ENCODE data around the gene SEMA6A. TPM values are rescaled to one million over a fixed set of nuclear protein-coding genes. Genes with fewer than 3 reads are reported as not detected.

SEMA6A gene
- total RNA-seq, 1 experiment from 2014 or later, result 0.34 TPM

DNA sequence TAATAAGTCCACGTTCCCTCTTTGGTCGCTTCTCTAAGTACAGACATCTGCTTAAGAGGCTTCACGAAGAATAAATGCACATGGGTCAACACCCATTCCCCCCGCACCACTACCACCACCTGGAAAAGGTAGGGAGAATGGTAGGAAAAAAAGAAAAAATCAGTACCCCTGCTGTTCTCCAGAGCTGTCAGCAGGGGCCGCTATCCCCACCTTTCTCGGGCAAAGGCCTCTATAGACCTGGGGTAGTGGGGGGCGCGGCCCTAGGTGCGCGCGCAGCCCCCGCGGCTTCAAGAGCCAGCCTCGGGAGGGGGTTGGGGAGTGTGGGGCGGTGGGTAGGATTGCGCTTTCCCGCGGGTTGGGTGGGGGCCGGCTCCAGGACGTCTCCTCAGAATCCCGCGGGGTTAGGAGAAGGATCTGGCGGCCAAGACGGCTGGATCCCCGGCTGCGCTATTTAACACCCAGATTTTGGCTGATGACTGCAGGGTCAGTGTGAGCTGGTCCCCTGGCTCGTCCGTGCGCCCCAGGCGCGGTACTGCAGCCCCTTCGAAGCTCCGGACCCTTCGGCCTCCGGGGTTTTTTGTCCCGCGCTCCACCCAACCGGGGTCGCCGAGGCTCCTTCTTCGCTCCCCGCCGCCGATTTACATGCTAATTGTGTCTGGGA is 1.6 kb upstream of the SEMA6A start:
- DNase-seq (ENCODE audit: low read depth), result peak; percentile 87

DNA sequence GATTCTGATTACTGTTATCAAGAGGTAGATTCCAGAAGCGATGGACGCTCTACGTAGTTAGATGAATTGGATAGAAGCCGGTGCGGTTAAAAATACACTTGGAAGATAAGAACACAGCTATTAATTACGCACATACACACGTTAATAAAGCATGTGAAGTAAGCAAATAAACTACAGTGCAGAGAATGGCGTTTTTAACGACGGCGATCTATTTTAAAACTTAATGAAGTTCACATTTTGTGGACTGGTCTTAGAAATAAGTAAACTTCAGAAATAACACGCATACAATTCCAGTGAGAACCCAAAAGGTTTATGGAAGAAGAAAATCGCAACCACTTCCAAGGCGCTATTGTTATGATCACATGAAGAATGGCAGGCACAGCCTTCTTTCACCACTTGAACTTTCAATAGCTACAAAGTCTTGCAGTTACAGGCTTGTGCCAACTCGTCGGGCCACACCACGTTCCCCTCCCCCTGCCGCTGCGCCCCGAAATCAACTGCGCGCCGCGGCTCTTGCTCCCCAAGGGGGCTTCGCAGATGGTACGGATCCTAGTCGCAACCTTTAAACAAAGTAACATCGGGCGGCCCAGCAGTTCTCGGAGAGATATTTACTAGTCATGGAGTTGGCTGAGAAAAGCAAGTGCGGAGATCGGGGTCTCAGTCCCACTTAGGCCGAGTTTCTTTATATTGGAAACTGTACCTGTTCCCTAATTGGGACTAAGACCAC is 866 bp upstream of the SEMA6A start:
- DNase-seq (ENCODE audit: low read depth), result peak; percentile 28

DNA sequence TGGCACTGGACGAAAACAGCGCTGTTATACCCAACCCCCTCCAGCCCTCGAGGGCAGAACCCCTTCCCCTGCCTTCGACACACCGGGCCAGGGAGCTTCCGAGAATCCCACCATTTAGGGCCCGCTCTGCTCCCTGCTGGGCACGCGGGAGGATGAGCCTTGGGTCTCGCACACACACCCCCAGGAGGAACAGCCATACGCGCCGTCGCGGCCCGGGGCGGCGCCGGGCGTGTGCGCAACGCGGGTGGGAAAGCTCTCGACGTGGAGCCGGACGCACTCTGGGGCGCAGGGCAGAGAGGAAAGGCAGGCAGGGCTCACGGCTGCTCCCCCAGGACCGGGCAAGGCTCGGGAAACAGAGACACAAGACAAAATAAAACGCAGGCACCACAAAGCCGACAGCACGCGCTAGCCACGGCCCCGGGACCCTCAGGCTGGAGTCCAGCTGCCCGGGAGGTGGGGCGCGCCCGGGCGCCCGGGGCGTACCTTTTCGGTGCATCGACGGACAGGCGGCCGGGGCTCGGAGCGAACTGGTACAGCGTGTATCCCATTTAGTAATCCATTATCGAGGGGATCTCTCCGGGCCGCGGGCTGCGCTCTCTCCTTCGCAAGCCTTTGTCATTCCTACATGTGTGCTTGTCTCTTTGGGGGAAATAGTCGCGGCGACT is 789 bp downstream of the SEMA6A start:
- DNase-seq (ENCODE audit: low read depth), result peak; percentile 34

DNA sequence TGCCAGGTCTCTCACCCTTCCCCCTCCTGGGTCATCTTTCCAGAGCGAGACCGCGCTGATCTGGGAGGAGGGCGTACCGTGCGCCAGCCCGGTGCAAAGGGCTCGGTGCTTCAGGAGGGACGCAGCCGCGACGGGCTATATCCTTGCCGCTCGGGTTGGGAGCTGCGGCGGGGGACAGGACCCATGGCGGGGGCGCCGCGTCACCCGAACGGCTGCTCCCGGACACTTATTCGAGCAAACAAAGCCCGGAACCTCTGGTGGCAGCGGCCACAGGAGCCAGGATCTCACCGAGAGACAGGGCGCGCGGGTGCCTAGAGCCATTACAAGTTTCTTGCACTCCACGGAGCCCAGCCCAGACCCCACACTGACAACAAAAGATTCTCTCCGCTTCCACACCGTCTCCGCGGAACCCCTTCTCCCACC is 1.3 kb downstream of the SEMA6A start:
- DNase-seq (ENCODE audit: low read depth), result peak; percentile 28

DNA sequence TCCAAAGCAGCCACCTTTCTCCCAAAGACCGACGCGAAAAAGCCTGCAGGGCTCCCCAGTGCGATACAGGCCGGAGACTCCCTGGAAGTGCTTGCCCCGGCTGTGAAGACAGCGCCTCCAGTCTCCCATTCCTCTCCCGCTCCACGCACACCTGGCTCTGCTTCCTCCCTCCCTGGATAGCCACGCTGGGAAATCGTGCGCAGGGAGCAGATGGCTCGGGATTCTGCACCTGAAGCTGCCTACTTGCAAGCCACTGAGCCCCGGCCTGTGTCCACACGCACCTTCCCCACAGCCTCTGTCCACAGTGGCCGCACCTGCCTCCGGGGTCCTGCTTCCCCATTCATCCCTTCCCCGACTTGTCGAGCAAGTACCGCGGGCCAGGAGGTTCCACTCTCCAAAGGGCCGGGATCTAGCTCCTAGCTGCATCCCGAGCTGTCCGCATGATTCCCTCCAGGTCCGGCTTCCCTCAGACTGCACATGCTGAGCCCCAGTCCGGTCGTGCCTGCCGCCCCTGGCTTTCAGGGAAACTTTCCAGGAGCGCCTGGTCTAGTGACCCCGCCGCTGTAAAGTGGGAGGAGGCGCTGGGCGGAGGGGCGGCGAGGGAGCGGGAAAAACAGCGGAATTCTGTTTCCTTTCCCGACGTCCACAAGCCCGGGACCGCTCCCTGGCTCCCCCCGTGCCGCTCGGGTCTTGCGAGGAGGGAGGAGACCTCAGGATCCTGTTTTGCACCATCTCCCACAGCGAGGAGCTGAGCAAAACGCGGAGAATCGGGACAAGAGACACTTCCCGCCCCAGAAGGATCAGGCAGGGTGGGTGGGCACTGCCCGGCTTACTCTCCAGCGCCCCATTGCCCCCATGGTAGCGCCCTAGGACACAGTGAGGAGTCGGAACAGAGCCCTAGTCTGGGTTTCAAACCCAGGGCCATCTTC is 2.0 kb downstream of the SEMA6A start:
- DNase-seq (ENCODE audit: low read depth), result peak; percentile 38

DNA sequence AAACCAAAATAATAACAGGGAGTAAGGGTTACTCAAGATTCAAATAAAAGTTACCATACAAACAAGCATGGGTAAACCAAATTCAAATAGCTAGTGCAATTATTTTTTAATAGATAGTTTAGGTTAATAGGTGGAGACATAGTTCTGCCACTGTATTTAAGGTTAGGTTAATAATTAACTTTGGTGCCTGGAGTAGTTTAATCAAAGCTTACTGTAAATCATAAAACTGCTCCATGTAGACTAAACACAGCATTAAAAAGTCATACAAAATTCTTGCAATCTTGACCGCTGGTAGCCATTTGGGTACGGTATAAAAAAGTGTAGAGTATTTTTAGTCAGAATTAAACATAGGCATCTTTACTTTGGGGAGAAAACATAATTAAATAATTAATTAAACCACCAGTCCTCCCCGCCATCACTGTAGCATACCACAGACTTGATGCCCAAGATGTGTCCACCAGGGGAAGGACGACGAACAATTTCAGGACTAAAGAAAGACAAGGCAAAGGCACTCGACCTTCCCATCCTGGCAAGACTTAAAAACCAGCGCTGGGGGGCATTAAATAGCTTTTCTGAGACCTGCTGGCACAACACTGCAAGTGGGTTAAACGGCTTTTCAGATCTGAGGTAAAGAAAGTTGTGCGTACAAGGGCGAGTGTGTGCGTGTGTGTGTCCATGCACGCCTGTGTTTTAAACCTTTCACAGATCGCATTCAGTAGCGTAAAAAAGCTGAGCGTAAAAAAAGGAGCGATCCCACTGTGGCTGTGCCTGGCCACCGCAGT is 2.9 kb downstream of the SEMA6A start:
- DNase-seq (ENCODE audit: low read depth), result no peak

DNA sequence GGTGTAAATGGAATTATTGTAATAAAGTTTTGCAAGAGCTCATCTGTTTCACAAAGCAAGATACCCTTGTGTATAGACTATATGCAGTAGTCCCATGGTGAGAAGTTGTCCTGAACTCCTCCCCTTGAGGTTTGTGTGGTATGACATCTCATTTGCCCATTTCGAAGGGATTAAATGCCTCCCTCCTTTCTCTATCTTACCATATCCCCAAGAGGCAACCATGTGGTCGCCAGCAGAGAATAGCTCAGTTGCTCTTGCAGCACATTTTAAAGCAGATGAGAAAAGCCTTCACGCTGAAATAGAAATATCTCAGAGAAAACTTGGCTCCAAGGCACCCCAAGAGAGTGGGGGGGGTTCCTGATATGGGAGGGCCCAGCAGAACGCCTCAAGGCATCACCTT is 4.6 kb downstream of the SEMA6A start:
- no peak for DNase-seq (ENCODE audit: low read depth)

DNA sequence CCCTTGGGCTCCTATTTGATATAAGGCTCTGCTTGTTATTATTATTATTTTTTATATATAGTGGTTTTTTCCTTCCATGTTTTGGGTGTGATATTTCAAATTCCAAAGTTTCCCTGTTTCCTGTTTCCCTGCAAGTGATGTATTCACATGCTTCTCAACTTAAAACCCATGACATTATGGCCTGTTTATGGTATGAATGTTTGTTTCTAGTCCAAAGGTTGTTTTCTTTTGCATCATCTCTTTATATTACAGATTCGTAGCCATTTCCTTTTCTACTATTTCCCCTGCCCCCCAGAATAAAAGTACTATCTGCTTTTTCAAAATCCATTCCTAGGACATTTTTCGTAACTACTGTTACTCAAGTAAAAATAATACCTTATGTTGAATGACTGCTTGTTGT is 7.5 kb downstream of the SEMA6A start:
- no peak for DNase-seq (ENCODE audit: low read depth)

DNA sequence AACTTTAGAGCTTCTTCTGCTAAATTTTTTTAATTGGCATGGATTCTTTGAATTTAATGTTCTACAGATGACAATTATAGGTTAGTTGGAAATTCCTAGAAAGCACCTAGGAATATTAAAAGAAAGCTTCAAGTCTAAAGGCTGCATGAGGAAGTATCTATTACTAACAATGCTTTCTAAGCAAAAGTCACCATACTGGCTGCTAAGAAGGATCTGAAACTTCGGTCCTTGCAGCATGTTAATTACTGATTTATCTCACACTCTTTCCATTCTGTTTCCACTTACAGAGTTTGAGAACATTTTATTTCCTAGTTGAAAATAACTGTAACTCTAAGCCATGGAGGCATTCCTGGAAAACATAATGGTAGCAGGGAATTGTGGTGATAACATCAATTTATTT is 8.4 kb downstream of the SEMA6A start:
- DNase-seq (ENCODE audit: low read depth), result no peak

DNA sequence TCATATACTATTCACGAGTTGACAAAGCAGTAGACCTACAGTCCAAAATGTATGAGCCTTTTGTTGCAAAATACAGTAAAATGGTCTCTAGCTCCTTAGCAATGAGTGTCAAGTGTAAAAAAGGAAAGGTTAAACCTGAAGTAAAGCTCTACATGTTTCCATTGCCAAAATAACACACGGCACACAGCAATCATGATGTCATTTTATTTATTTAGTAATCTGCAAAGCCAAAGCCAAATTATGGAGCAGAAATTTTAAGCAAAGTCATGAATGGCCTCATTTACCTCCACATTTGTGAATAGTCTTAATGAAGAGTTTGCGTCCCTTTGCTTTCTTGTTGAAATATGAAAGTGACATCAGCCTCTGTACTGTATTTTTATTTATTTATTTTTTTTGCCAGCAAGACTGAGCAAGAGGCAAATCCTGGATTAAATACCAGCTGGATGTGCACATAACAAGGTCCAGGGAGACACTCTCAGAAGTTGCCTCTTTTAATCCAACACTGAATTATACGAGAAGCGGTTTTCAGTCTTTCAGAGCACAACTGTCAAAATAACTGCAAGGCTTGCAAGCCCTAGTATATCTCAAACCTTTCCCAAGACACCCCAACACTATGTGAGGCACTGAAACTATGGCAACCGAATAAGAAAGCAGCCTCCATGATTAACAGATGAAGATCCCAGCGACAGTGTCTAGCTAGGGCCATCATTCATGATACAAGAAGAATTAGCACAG is 9.7 kb downstream of the SEMA6A start:
- no peak for DNase-seq (ENCODE audit: low read depth)

DNA sequence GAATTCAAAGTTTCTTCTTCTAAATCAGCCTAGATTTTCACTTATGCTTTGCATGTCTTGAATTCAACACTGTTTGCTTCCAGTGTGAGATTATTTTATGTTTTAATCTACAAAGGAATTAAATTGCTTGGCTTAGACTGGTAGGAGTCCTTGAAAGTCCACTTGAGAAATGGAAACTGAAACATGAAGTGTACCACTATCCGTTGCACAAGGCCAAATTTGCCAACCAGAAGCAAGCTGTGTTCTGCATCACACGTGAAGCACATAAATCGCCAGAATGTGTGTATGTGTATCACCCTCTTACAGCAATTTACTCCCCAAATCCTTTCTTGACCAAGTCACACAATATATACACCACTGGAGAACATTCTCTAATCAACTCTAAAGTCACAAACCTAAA is 10.3 kb downstream of the SEMA6A start:
- no peak for DNase-seq (ENCODE audit: low read depth)

DNA sequence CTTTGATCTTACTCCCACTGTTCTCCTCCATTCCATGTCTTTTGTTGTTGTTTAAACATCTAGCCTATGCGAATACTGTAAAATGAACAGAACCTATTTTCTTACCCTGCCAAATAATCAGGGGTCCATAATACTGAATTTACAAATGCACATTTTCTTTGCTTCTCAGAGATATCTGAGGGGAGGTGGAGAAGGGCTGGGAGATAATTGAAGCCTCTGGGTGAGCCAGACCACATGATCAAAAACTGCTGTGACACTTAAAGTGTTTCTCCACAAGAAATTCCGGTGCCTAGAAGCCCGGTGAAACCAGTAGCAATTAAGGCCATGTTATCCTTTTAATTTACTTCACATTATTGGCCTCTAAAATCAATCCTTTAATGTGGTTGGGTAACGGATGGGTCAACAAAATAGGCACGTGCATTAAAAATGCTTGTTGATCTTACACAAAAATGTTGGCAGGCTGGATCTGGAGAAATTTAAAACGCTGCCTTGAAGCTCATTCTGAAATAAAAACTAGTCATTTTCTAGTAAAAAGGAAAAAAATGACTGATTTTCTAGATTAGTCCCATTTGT is 10.8 kb downstream of the SEMA6A start:
- DNase-seq (ENCODE audit: low read depth), result no peak

DNA sequence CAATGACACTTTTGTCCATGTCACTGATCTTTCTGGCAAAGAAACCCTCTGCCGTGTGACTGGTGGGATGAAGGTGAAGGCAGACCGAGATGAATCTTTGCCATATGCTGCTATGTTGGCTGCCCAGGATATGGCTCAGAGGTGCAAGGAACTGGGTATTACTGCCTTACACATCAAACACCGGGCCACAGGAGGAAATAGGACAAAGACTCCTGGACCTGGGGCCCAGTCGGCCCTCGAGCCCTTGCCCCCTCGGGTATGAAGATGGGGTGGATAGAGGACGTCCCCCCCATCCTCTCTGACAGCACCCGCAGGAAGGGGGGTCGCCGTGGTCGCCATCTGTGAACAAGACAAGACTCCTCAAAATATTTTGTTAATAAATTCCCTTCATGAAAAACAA is 12.0 kb downstream of the SEMA6A start:
- DNase-seq (ENCODE audit: low read depth), result no peak

DNA sequence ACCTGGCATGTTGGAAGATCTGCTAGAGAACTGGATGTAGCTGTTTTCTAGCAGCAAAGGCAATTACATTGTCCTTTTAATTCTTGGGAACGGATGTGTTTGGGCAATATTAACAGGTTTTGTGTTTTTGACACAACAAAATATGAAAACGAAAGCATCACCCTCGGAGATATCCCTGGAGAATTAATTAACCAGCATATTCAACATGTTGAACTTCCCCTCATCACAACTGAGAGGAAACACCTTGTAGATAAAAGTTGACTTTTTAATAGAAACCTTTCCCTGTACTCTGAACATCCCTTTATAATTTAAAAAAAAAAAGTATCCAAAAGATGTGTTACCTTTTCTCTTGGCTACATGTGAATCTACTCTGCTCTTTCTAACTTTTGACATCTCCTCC is 13.0 kb downstream of the SEMA6A start:
- DNase-seq (ENCODE audit: low read depth), result no peak

DNA sequence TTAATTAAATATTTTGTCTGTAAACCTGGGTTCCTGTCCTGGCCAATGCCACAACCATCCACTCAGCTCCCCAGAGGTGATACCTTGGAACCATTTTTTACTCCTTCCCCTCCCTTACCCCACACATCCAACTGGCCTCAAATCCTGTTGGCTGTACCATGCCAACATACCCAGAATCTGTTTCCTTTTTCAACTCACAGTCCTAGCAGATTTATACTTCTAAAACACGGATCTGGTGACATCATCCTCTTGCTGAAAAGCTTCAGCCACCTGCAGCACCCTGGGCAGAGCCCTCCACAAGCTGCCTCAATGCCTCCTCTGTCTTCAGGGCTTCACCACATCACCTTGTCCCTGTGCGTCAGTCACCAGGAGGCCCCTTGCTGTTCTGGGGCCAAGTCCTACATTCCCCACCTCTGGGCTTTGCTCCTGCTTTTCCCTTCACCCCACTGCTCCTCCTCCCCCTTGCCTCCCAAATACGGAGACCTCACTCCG is 14.9 kb downstream of the SEMA6A start:
- no peak for DNase-seq (ENCODE audit: low read depth)

DNA sequence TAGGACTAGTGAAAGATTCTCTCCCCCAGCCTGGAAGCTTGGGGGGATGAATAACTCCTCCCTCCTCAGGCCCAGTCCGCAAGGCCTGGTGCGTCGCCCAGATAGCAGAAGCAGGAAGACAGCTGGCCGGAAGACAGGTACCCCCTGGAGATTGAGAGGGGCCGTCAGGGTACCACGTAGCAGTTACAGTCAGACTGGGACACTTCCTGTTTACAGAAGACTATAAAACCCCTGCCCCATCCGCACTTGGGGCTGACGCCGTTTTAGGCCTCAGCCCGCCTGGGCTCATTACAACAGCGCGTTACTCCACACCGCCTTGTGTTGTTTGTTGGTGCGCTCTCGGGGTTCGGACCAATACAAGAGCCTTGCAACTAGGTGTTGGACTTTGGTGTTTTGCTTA is 15.4 kb downstream of the SEMA6A start:
- no peak for DNase-seq (ENCODE audit: low read depth)

DNA sequence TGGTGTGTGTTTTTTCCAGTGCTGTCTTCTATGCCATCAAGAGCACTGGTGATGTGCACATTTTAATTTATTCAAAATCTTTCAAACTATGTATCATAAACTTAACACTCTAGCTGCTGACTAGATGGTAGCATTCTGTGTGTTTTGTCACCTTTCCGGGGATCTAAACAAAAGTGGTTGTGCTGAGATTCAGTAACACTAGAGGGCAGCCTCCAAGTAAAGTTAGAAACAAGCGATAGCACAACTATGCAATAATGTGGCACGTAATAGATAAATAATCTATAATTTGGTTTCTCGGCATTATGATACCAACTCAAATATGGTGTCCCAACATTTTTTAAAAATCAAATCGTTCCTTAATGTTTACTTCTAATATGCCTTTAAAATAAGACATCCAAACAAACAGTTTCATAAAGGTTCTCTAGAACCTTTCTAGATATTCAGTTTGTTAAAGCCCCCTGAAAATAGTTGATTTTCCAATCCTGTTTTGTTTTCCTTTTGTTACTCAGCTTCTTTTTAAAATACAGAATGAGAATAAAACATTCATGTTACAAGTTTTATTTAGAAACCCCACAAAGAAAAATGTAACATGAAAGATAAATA is 16.9 kb downstream of the SEMA6A start:
- peak; percentile 28 for DNase-seq (ENCODE audit: low read depth)

DNA sequence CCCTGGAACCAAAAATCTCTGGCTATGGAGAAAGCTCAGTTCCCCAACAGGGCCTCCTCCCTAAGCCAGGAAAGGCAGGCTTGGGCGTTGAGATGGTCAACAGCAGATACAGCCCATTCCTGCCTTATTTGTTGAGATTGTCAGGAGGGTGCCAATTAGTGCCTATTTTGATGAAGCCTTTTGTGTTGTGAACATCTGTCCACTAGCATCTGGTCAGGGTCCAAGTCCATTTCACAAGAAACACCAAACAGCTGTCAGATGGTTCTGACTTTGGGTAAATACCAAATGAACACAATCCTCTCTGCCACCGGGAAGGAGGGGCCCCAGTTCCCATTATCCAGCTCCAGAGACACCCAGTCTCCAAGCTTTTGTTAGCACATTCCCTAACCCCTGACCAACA is 19.9 kb downstream of the SEMA6A start:
- no peak for DNase-seq (ENCODE audit: low read depth)

DNA sequence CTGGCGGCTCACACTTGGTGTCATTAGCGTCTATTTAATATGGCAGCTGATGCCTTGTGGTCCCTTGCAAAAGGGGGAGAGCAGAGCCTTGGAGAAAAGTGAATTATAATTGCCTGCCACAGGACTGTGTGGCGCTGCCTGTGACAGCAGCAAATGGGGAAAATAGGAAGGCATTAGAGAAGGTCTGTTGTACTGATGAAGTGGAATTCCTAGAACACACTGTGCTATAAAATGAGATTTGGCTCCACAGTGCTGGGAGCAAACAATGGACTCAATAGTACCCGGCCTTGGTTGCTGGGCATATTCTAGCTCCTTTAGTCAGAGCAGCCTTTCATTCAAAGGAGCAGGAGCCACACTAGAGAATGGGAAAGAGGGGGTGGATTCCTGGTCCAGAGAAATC is 21.3 kb downstream of the SEMA6A start:
- no peak for DNase-seq (ENCODE audit: low read depth)

DNA sequence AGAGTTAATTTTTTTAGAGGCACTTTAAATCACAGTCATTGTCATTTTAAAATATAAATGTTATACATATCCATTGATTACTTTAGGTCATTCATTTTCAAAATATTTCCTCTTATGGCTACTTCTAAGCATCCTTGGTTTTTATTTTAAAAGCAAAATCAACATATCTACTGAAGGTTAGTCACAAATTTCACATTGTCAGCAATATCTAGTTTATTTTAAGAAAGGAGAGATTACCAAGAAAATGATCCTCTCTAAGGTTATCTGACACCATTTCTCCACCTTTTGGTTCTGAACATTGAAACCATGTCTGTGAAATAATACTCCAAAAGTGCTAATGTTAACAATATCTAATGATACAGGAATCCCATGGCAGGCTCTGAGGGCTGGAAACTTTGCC is 24.5 kb downstream of the SEMA6A start:
- DNase-seq (ENCODE audit: low read depth), result no peak
